Activated CD8-positive, alpha-beta T cell treated with anti-CD3 and anti-CD28 coated beads for 36 hours (primary cell): ENCODE data around the gene DNAI4. TPM values are rescaled to one million over a fixed set of nuclear protein-coding genes. Genes with fewer than 3 reads are reported as not detected.

Experiments used
- ATAC-seq: fragments of 200-7000 bp; cut with Tn5 transposase; one replicate; pipeline ENCODE4 v1.10.0; 2021; ENCODE audit warnings: mild to moderate bottlenecking, moderate library complexity
- CTCF ChIA-PET: fragments of 350-600 bp; sonication (Branson Sonifier 250); formaldehyde crosslinking; loops from one replicate; lab custom pipeline; 2021; ENCODE audit warnings: antibody characterized with exemption; lab: Charles Lee
- POLR2A ChIA-PET: fragments of 350-600 bp; sonication (Branson Sonifier 250); formaldehyde crosslinking; loops from one replicate; lab custom pipeline; 2021; ENCODE audit warnings: antibody characterized with exemption; lab: Charles Lee
- DNase-seq: peaks from one replicate; pipeline ENCODE4 v3.0.0-alpha.2; 2020
- H3K27ac Mint-ChIP-seq: one replicate; pipeline ENCODE4 v1.8.0; 2021; ENCODE audit warnings: mild to moderate bottlenecking, mixed read lengths
- H3K27me3 Mint-ChIP-seq: one replicate; pipeline ENCODE4 v1.8.0; 2021; ENCODE audit warnings: mixed read lengths
- H3K36me3 Mint-ChIP-seq: one replicate; pipeline ENCODE4 v1.8.0; 2021; ENCODE audit warnings: low read depth, mixed read lengths
- H3K4me1 Mint-ChIP-seq: one replicate; pipeline ENCODE4 v1.8.0; 2021; ENCODE audit warnings: low read depth, mixed read lengths
- H3K4me3 Mint-ChIP-seq: one replicate; pipeline ENCODE4 v1.8.0; 2021; ENCODE audit warnings: mild to moderate bottlenecking, moderate library complexity, mixed read lengths
- H3K9me3 Mint-ChIP-seq: one replicate; pipeline ENCODE4 v1.8.0; 2021; ENCODE audit warnings: mixed read lengths
- CTCF ChIP-seq: fragments of 200-600 bp; IDR thresholded peaks from one replicate; pipeline ENCODE4 v1.8.0; 2022; ENCODE audit warnings: antibody characterized with exemption, mild to moderate bottlenecking
- intact Hi-C: fragments of 100-400 bp; cut with micrococcal nuclease; formaldehyde crosslinking; loops from one replicate; pipeline ENCODE4 v1.10.0; 2022
- total RNA-seq, 2 experiments: library from RNA; stranded (reverse); gene quantifications; one replicate each; pipeline ENCODE4 v1.2.3, GENCODE V29; 2021

Gene DNAI4
- total RNA-seq, 2 experiments from 2014 or later, result 1.0 to 1.7 TPM

- Mint-ChIP-seq H3K27ac (no peak overlapping the region), H3K9me3 (no peaks in the 10 kb centered on the region), H3K27me3 (peaks cover 2% of the 10 kb centered on the region), H3K4me3 (no peak overlapping the region), H3K4me1 (peaks cover 21% of the 10 kb centered on the region), H3K36me3 (no peaks in the 10 kb centered on the region)
- TF ChIP-seq CTCF, result no peak
- ChIA-PET POLR2A (no interaction called here), CTCF (interaction anchor here (0.6 to 2.0 kb wide), 3 partner anchors 9 to 375 kb away, joined by 3 to 5 read pairs (median 3); no protein-coding TSS in a partner anchor)
- ATAC-seq (no peak), DNase-seq (no peak)
- intact Hi-C loops, result no loop called here
Measured at GRCh38 chr1:66774438-66774837, 150.2 kb downstream of the DNAI4 start.

DNA sequence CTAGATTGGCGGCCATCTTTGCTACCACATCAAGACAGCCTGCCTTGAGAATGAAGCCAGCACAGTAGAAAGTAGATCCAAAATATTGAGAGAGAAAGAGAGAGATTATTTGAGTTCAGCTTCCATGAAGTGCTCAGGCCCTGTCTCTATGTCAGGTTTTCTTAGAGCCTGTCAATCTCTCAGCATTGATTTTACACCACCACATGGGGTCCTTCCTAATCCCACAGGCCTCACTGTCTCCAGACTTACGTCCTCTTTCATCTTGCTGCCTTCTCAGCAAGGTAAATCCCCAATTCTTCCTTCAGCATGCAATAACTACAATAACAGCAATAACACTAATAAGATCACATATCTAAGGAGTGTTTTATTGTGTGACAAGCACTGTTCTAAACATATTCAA, 151.4 kb downstream of the DNAI4 start:
- Mint-ChIP-seq H3K4me1 (peaks cover 30% of the 10 kb centered on the region), H3K4me3 (no peak overlapping the region), H3K27me3 (no peaks in the 10 kb centered on the region), H3K9me3 (no peaks in the 10 kb centered on the region), H3K36me3 (no peaks in the 10 kb centered on the region), H3K27ac (no peak overlapping the region)
- TF ChIP-seq CTCF, result no peak
- ChIA-PET POLR2A (no interaction called here), CTCF (no interaction called here)
- intact Hi-C loops, result no loop called here
- ATAC-seq (no peak), DNase-seq (no peak)

GRCh38 chr1:66770694-66771093, 154.0 kb downstream of the DNAI4 start:
- intact Hi-C loops, result no loop called here
- DNase-seq (no peak), ATAC-seq (no peak)
- ChIA-PET POLR2A (interaction anchor here (0.6 kb wide), 1 partner anchor 162 kb away, joined by 3 read pairs; no protein-coding TSS in a partner anchor), CTCF (interaction anchor here (1.1 to 1.2 kb wide), 2 partner anchors 32 to 378 kb away, joined by 3 to 4 read pairs; no protein-coding TSS in a partner anchor)
- H3K36me3 Mint-ChIP-seq, result no peaks in the 10 kb centered on the region
- H3K27ac Mint-ChIP-seq, result no peak overlapping the region
- H3K9me3 Mint-ChIP-seq, result no peaks in the 10 kb centered on the region
- no peak for TF ChIP-seq CTCF
- peaks cover 30% of the 10 kb centered on the region for H3K4me1 Mint-ChIP-seq
- no peaks in the 10 kb centered on the region for H3K27me3 Mint-ChIP-seq
- H3K4me3 Mint-ChIP-seq, result no peak overlapping the region

GRCh38 chr1:66770240-66770639, 154.4 kb downstream of the DNAI4 start:
- Mint-ChIP-seq H3K4me3 (peak overlapping the region; percentile 57), H3K27ac (peak overlapping the region; percentile 72), H3K4me1 (peaks cover 30% of the 10 kb centered on the region), H3K9me3 (no peaks in the 10 kb centered on the region), H3K36me3 (no peaks in the 10 kb centered on the region), H3K27me3 (no peaks in the 10 kb centered on the region)
- ATAC-seq (peak; percentile 43), DNase-seq (no peak)
- TF ChIP-seq CTCF, result no peak
- intact Hi-C loops, result no loop called here
- ChIA-PET POLR2A (interaction anchor here (0.6 kb wide), 1 partner anchor 163 kb away, joined by 3 read pairs; no protein-coding TSS in a partner anchor), CTCF (interaction anchor here (1.2 to 1.3 kb wide), 3 partner anchors 9 to 379 kb away, joined by 3 to 9 read pairs (median 4); no protein-coding TSS in a partner anchor)

DNA sequence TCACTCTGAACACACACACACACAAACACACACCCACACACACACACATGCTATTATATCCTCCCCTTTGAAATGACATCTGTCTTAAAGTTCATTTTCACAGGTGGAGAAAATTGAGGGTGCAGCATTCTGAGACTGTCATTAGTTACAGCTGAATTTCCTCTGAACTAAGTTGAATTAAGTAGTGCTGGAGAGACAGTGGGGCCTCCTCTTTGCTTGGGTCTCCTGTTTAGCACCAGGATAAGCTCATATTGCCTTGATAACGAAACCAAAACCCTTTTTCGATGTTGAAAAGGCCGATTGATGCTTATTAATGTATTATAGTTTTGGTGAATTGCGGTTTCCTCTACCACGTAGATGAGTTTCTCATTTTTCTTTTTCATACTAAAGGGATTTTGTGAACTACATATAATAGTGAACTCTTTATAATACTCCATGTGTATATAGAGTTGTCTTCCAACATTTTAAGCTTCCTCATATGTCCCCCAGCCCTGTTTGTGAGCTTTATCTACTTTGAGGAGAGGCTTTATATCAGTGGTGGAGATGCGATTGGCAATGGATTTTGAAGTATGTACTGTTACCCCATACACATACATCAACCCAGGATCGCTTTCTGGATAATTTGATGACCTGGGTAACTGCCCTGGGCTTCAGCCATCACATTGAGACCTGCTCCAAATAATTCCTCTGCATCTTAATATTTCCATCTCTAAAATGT, 155.0 kb downstream of the DNAI4 start:
- Mint-ChIP-seq H3K4me1 (peaks cover 30% of the 10 kb centered on the region), H3K36me3 (no peaks in the 10 kb centered on the region), H3K9me3 (no peaks in the 10 kb centered on the region), H3K4me3 (peak overlapping the region; percentile 57), H3K27ac (peak overlapping the region; percentile 72), H3K27me3 (no peaks in the 10 kb centered on the region)
- CTCF ChIA-PET, result interaction anchor here (0.9 to 1.3 kb wide), 4 partner anchors 9 to 379 kb away, joined by 3 to 9 read pairs (median 4); no protein-coding TSS in a partner anchor
- no peak for TF ChIP-seq CTCF
- ATAC-seq (peak; percentile 69), DNase-seq (peak; percentile 16)
- POLR2A ChIA-PET, result interaction anchor here (0.6 kb wide), 1 partner anchor 163 kb away, joined by 3 read pairs; no protein-coding TSS in a partner anchor
- intact Hi-C loops, result loop anchor here (5.0 kb wide), 2 partner anchors 158 to 228 kb away; no protein-coding TSS in a partner anchor
